CD4-positive, alpha-beta T cell (primary cell): ENCODE measurements around the gene AUTS2. TPM values are rescaled to one million over a fixed set of nuclear protein-coding genes. Genes with fewer than 3 reads are reported as not detected.

Experiments
- ATAC-seq: fragments of 200-7000 bp; cut with Tn5 transposase; one replicate; pipeline ENCODE4 v1.10.0; 2022; ENCODE audit warnings: mild to moderate bottlenecking; ENCODE audit not compliant: poor library complexity
- CTCF ChIA-PET: fragments of 350-600 bp; sonication (Branson Sonifier 250); formaldehyde crosslinking; loops from one replicate; lab custom pipeline; 2021; ENCODE audit warnings: antibody characterized with exemption, inconsistent platforms; lab: Charles Lee
- POLR2A ChIA-PET: fragments of 350-600 bp; sonication (Branson Sonifier 250); formaldehyde crosslinking; loops from one replicate; lab custom pipeline; 2021; ENCODE audit warnings: antibody characterized with exemption, inconsistent platforms; lab: Charles Lee
- DNase-seq, 14 experiments: peaks; one replicate each; pipeline ENCODE4 v3.0.0-alpha.2; 2013 to 2020; ENCODE audit warnings: mixed read lengths in 2 of 14
- H3K27ac ChIP-seq, 2 donors: one replicate each; pipeline versions ENCODE4 v1.5.1 to v1.7.0; 2013; ENCODE audit warnings: low read length in 2 of 2, low read depth in 1 of 2, mild to moderate bottlenecking in 1 of 2
- H3K27me3 ChIP-seq, 2 experiments: 1 replicate in 1 of 2; 2 replicates in 1 of 2; pipeline versions ENCODE4 v1.6.1 to v1.7.0; 2013; ENCODE audit warnings: low read length in 2 of 2, control low read depth in 1 of 2, mild to moderate bottlenecking in 1 of 2, moderate library complexity in 1 of 2; ENCODE audit not compliant: insufficient read depth in 2 of 2, control insufficient read depth in 1 of 2
- H3K36me3 ChIP-seq: one replicate; pipeline ENCODE4 v1.6.1; 2013; ENCODE audit warnings: low read length, control low read depth; ENCODE audit not compliant: insufficient read depth
- H3K4me1 ChIP-seq: one replicate; pipeline ENCODE4 v1.6.1; 2013; ENCODE audit warnings: low read length, control low read depth; ENCODE audit not compliant: insufficient read depth
- H3K4me3 ChIP-seq: one replicate; pipeline ENCODE4 v1.5.1; 2013; ENCODE audit warnings: mild to moderate bottlenecking, low read length, moderate library complexity
- H3K9me3 ChIP-seq, 2 experiments: 1 replicate in 1 of 2; 2 replicates in 1 of 2; pipeline versions ENCODE4 v1.6.1 to v1.7.0; 2013; ENCODE audit warnings: low read length in 2 of 2, mild to moderate bottlenecking in 2 of 2, control low read depth in 1 of 2, moderate library complexity in 1 of 2; ENCODE audit not compliant: control insufficient read depth in 1 of 2, insufficient read depth in 1 of 2
- H3K27ac Mint-ChIP-seq: one replicate; pipeline ENCODE4 v1.8.0; 2020; ENCODE audit warnings: mixed read lengths
- H3K27me3 Mint-ChIP-seq: one replicate; pipeline ENCODE4 v1.8.0; 2021; ENCODE audit warnings: mixed read lengths
- H3K36me3 Mint-ChIP-seq: one replicate; pipeline ENCODE4 v1.8.0; 2021; ENCODE audit warnings: low read depth, mixed read lengths
- H3K4me1 Mint-ChIP-seq: one replicate; pipeline ENCODE4 v1.8.0; 2021; ENCODE audit warnings: low read depth, mixed read lengths
- H3K4me3 Mint-ChIP-seq: one replicate; pipeline ENCODE4 v1.8.0; 2020; ENCODE audit warnings: mild to moderate bottlenecking, mixed read lengths
- H3K9me3 Mint-ChIP-seq: one replicate; pipeline ENCODE4 v1.8.0; 2020; ENCODE audit warnings: mixed read lengths
- CTCF ChIP-seq: fragments of 200-600 bp; IDR thresholded peaks from one replicate; pipeline ENCODE4 v1.8.0; 2022; ENCODE audit warnings: antibody characterized with exemption, mild to moderate bottlenecking
- intact Hi-C, 2 experiments: fragments of 100-400 bp; cut with DNase I in 1 of 2; cut with micrococcal nuclease in 1 of 2; formaldehyde crosslinking; loops; one replicate each; pipeline versions ENCODE4 v1.15.1 to v1.9.0; 2023 to 2025; cut with DNase I, micrococcal nuclease
- total RNA-seq, 174 experiments: library from RNA in 2 of 174; stranded (reverse) in 2 of 174; gene quantifications; one replicate each; pipeline ENCODE4 v1.2.3 and lab custom pipeline; 2021 to 2026

AUTS2 gene
- total RNA-seq, 2 experiments from 2014 or later, result 43.6 to 47.6 TPM

GRCh38 chr7:70341446-70341845 is 743.2 kb downstream of the AUTS2 start:
- no peaks in the 10 kb centered on the region for H3K36me3 ChIP-seq
- Mint-ChIP-seq H3K9me3 (no peaks in the 10 kb centered on the region), H3K27ac (no peak overlapping the region), H3K27me3 (no peaks in the 10 kb centered on the region), H3K4me1 (peaks cover 3% of the 10 kb centered on the region), H3K36me3 (no peaks in the 10 kb centered on the region), H3K4me3 (no peak overlapping the region)
- no peak overlapping the region for H3K4me3 ChIP-seq
- TF ChIP-seq CTCF, result no peak
- no peak for DNase-seq
- ChIA-PET CTCF (no interaction called here), POLR2A (no interaction called here)
- intact Hi-C loops, result no loop called here
- no peaks in the 10 kb centered on the region for H3K4me1 ChIP-seq
- no peaks in the 10 kb centered on the region for H3K27me3 ChIP-seq
- H3K9me3 ChIP-seq, result no peaks in the 10 kb centered on the region
- ATAC-seq, result no peak
- no peak overlapping the region for H3K27ac ChIP-seq

GRCh38 chr7:70343519-70343918 is 745.2 kb downstream of the AUTS2 start:
- Mint-ChIP-seq H3K36me3 (no peaks in the 10 kb centered on the region), H3K9me3 (no peaks in the 10 kb centered on the region), H3K27me3 (no peaks in the 10 kb centered on the region), H3K4me1 (peaks cover 14% of the 10 kb centered on the region), H3K4me3 (no peak overlapping the region), H3K27ac (no peak overlapping the region)
- DNase-seq (no peak), ATAC-seq (no peak)
- Histone ChIP-seq H3K27me3 (no peaks in the 10 kb centered on the region), H3K27ac (no peak overlapping the region), H3K4me1 (no peaks in the 10 kb centered on the region), H3K9me3 (peaks cover 0 to 2% of the 10 kb centered on the region in 2 experiments), H3K4me3 (no peak overlapping the region), H3K36me3 (no peaks in the 10 kb centered on the region)
- no peak for TF ChIP-seq CTCF
- CTCF ChIA-PET, result no interaction called here
- intact Hi-C loops, result no loop called here
- POLR2A ChIA-PET, result no interaction called here

- intact Hi-C loops, result no loop called here
- CTCF ChIA-PET, result no interaction called here
Measured at GRCh38 chr7:70344726-70345125, 746.5 kb downstream of the AUTS2 start.

More at GRCh38 chr7:70344726-70345125, 746.5 kb downstream of the AUTS2 start:
- Histone ChIP-seq H3K4me3 (no peak overlapping the region), H3K27me3 (no peaks in the 10 kb centered on the region), H3K36me3 (no peaks in the 10 kb centered on the region), H3K9me3 (peaks cover 0 to 4% of the 10 kb centered on the region in 2 experiments), H3K4me1 (no peaks in the 10 kb centered on the region), H3K27ac (no peak overlapping the region)
- Mint-ChIP-seq H3K27me3 (no peaks in the 10 kb centered on the region), H3K27ac (no peak overlapping the region), H3K4me3 (no peak overlapping the region), H3K9me3 (no peaks in the 10 kb centered on the region), H3K36me3 (no peaks in the 10 kb centered on the region), H3K4me1 (peaks cover 14% of the 10 kb centered on the region)
- no peak for DNase-seq
- POLR2A ChIA-PET, result no interaction called here
- ATAC-seq, result no peak
- no peak for TF ChIP-seq CTCF
